A549 (cell line): ENCODE data around the gene FCMR. TPM values are rescaled to one million over a fixed set of nuclear protein-coding genes. Genes with fewer than 3 reads are reported as not detected.

Source experiments
- ATAC-seq, 2 experiments: fragments of 200-7000 bp in 1 of 2; fragments of >200 bp in 1 of 2; cut with Nextera tagmentation in 1 of 2; cut with Tn5 transposase in 1 of 2; 3 replicates each; pipeline versions ENCODE4 v1.8.0 to v1.9.1; 2018 to 2020; ENCODE audit warnings: mild to moderate bottlenecking in 1 of 2, moderate library complexity in 1 of 2
- CTCF ChIA-PET: fragments of 300-600 bp; sonication (Branson Sonifier 250); formaldehyde crosslinking; extraction: SDS; loops from one replicate; lab custom pipeline; 2021; ENCODE audit warnings: antibody characterized with exemption, inconsistent platforms; lab: Yijun Ruan, JAX
- POLR2A ChIA-PET: fragments of 350-600 bp; formaldehyde crosslinking; extraction: SDS; loops from one replicate; lab custom pipeline; 2021; ENCODE audit warnings: antibody characterized with exemption, inconsistent platforms; lab: Yijun Ruan, JAX
- DNase-seq, 2 experiments: peaks; one replicate each; pipeline versions ENCODE4 v3.0.0 to v3.0.0-alpha.2; 2011 to 2016; ENCODE audit warnings: low read depth in 1 of 2, low spot score in 1 of 2
- FAIRE-seq: peaks from 2 replicates; lab custom pipeline; 2011; peaks lifted over from hg19 to GRCh38; lab: Jason Lieb, UNC
- H3K27ac ChIP-seq, 2 experiments: fragments of >200 bp; sonication (Bioruptor Twin); formaldehyde crosslinking; 3 replicates each; pipeline ENCODE4 v1.5.1; 2016 to 2017
- H3K4me1 ChIP-seq: fragments of >200 bp; sonication (Bioruptor Twin); formaldehyde crosslinking; 3 replicates; pipeline ENCODE4 v1.6.1; 2016
- H3K4me2 ChIP-seq: fragments of >200 bp; sonication (Bioruptor Twin); formaldehyde crosslinking; 3 replicates; pipeline ENCODE4 v1.6.1; 2016
- H3K4me3 ChIP-seq: fragments of >200 bp; sonication (Bioruptor Twin); formaldehyde crosslinking; 3 replicates; pipeline ENCODE4 v1.5.1; 2016
- H3K9me3 ChIP-seq: fragments of >200 bp; sonication (Bioruptor Twin); formaldehyde crosslinking; 3 replicates; pipeline ENCODE4 v1.6.1; 2016
- CTCF ChIP-seq: fragments of >200 bp; sonication (Bioruptor Twin); formaldehyde crosslinking; IDR thresholded peaks from 3 replicates; pipeline ENCODE4 v1.5.1; 2016
- E2F6 ChIP-seq: IDR thresholded peaks from 2 replicates; pipeline ENCODE4 v1.6.1; 2012; ENCODE audit warnings: low read depth, borderline replicate concordance
- EHMT2 ChIP-seq: fragments of 200-600 bp; sonication (generic); IDR thresholded peaks from 2 replicates; pipeline ENCODE4 v1.6.1; 2016; ENCODE audit warnings: antibody characterized with exemption, low read depth, mild to moderate bottlenecking, moderate library complexity
- FOSL2 ChIP-seq, 2 experiments: fragments of 450-650 bp in 1 of 2; fragments of >200 bp in 1 of 2; sonication (Bioruptor Twin) in 1 of 2; formaldehyde crosslinking; IDR thresholded peaks; 2 replicates each; pipeline versions ENCODE4 v1.5.0 to v1.6.1; 2016 to 2020; ENCODE audit warnings: mild to moderate bottlenecking in 1 of 2, moderate library complexity in 1 of 2
- GATA3 ChIP-seq: IDR thresholded peaks from 2 replicates; pipeline ENCODE4 v1.6.1; 2012; ENCODE audit warnings: borderline replicate concordance
- HES2 ChIP-seq: fragments of >200 bp; sonication (Bioruptor Twin); formaldehyde crosslinking; IDR thresholded peaks from 2 replicates; pipeline ENCODE4 v1.6.1; 2016
- HOXB13 ChIP-seq: fragments of 250-450 bp; sonication (Bioruptor Pico); IDR thresholded peaks from 2 replicates; pipeline ENCODE4 v1.5.0; 2020; ENCODE audit warnings: low read depth, mild to moderate bottlenecking, moderate library complexity
- HOXB5 ChIP-seq: fragments of 250-450 bp; sonication (Bioruptor Pico); IDR thresholded peaks from 2 replicates; pipeline ENCODE4 v1.5.0; 2020; ENCODE audit warnings: mild to moderate bottlenecking, moderate library complexity
- JUN ChIP-seq, 2 experiments: fragments of >200 bp; sonication (Bioruptor Twin); formaldehyde crosslinking; IDR thresholded peaks; 2 replicates in 1 of 2; 3 replicates in 1 of 2; pipeline ENCODE4 v1.6.1; 2016 to 2017
- JUNB ChIP-seq: fragments of >200 bp; sonication (Bioruptor Twin); formaldehyde crosslinking; IDR thresholded peaks from 2 replicates; pipeline ENCODE4 v1.6.1; 2016
- MAFK ChIP-seq: fragments of 450-650 bp; IDR thresholded peaks from 2 replicates; pipeline ENCODE4 v1.6.1; 2014; ENCODE audit not compliant: partially characterized antibody
- MAX ChIP-seq: IDR thresholded peaks from 2 replicates; pipeline ENCODE4 v1.6.1; 2012
- NFE2L2 ChIP-seq: fragments of 150-350 bp; conservative IDR thresholded peaks from 2 replicates; pipeline ENCODE4 v1.6.1; 2014; ENCODE audit warnings: low read length
- RAD21 ChIP-seq, 2 experiments: fragments of >200 bp in 1 of 2; sonication (Bioruptor Twin) in 1 of 2; formaldehyde crosslinking in 1 of 2; IDR thresholded peaks in 1 of 2; conservative IDR thresholded peaks in 1 of 2; 2 replicates in 1 of 2; 3 replicates in 1 of 2; pipeline ENCODE4 v1.6.1; 2012 to 2018; ENCODE audit warnings: inconsistent platforms in 1 of 2
- RCOR1 ChIP-seq: fragments of 150-350 bp; IDR thresholded peaks from 2 replicates; pipeline ENCODE4 v1.6.1; 2014; ENCODE audit warnings: antibody characterized with exemption, low read length, low read depth
- SMC3 ChIP-seq: fragments of >200 bp; sonication (Bioruptor Twin); formaldehyde crosslinking; IDR thresholded peaks from 3 replicates; pipeline ENCODE4 v1.6.1; 2018; ENCODE audit warnings: inconsistent platforms
- ZNF302 ChIP-seq: fragments of 250-450 bp; sonication (Bioruptor Pico); IDR thresholded peaks from 2 replicates; pipeline ENCODE4 v1.9.0; 2021; ENCODE audit warnings: inconsistent platforms, mild to moderate bottlenecking, moderate library complexity
- ZSCAN20 ChIP-seq: fragments of 250-450 bp; sonication (Bioruptor Pico); IDR thresholded peaks from 2 replicates; pipeline ENCODE4 v1.8.0; 2022; ENCODE audit warnings: mild to moderate bottlenecking, moderate library complexity
- WGBS: methylation state at CpG from one replicate; pipeline ENCODE4 v1.1.6; 2017; ENCODE audit errors: missing lambda C conversion rate; 5-methylcytosine and 5-hydroxymethylcytosine counted together
- polyA plus RNA-seq, 4 experiments: library from polyadenylated mRNA; depleted of rRNA in 3 of 4; stranded (reverse); fragments of >200 nt; fragmentation: RNase III in 1 of 4; extraction: RNeasy Plus Mini Kit Qiagen cat#74134 plus additional on column Dnase treatment in 1 of 4; gene quantifications; 2 replicates in 3 of 4; 3 replicates in 1 of 4; pipeline ENCODE4 v1.2.3, GENCODE V29; 2011 to 2017

Gene FCMR
- polyA plus RNA-seq, 2 of the 4 experiments (the other 2 are of a cell fraction), result 0.19 to 0.93 TPM

- ChIA-PET POLR2A (no interaction called here), CTCF (interaction anchor here (0.5 to 5.1 kb wide), 15 partner anchors 11 to 592 kb away, joined by 3 to 50 read pairs (median 5); partner anchors contain the start of gene IL24)
- DNase-seq (peak; percentile 34 to 67), FAIRE-seq (no peak), ATAC-seq (peak in 1 of 2 experiments; percentile 47; a peak in 3 of 6 replicates)
- no peak overlapping the region for H3K4me3 ChIP-seq
- H3K4me2 ChIP-seq, result no peak overlapping the region
- no peak overlapping the region; a peak in 1 of 6 replicates for H3K27ac ChIP-seq
- WGBS, result 82% methylated on average over 23 of the region's 23 CpGs
- TF ChIP-seq RAD21 (conservative IDR thresholded peaks at IDR 0.05 in 1 of 2, IDR thresholded peaks at IDR 0.05 in 1 of 2), result peak; percentile 41 to 47; a peak in 3 of 5 replicates
- peak; percentile 46 for TF ChIP-seq SMC3
- TF ChIP-seq ZSCAN20 (CRISPR knock-in tag), result no peak
- peak; percentile 45 for TF ChIP-seq CTCF
- TF ChIP-seq JUN (IDR thresholded peaks at IDR 0.05), result no peak
- TF ChIP-seq, all 56 proteins: peak for 3
- Histone ChIP-seq H3K4me1 (peaks cover 23% of the 10 kb centered on the region), H3K9me3 (no peaks in the 10 kb centered on the region)
These were observed 14.3 kb downstream of the FCMR start for GRCh38 chr1:206907304-206907991.

GRCh38 chr1:206905295-206906164 lies 16.2 kb downstream of the FCMR start:
- TF ChIP-seq MAFK, result peak; percentile 23
- TF ChIP-seq ZNF302 (CRISPR knock-in tag), result peak; percentile 15; the same call in 1 of the 2 replicates
- TF ChIP-seq MAX, result peak; percentile 73; the same call in 1 of the 2 replicates
- no peak for TF ChIP-seq EHMT2
- TF ChIP-seq RCOR1, result no peak
- no peak for TF ChIP-seq HES2
- 0 out of 2 replicates have a peak, but pooled peaks have one; percentile 21 for TF ChIP-seq E2F6
- TF ChIP-seq HOXB5 (CRISPR knock-in tag), result 0 out of 2 replicates have a peak, but pooled peaks have one; percentile 50
- TF ChIP-seq NFE2L2, result 0 out of 2 replicates have a peak, but pooled peaks have one; percentile 18
- TF ChIP-seq GATA3, result peak; percentile 42; the same call in 1 of the 2 replicates
- peak; percentile 63 for TF ChIP-seq FOSL2 (IDR thresholded peaks at IDR 0.05)
- peak; percentile 84 for TF ChIP-seq FOSL2 (CRISPR knock-in tag; IDR thresholded peaks at IDR 0.05)
- 0 out of 2 replicates have a peak, but pooled peaks have one; percentile 22 for TF ChIP-seq HOXB13
- TF ChIP-seq JUNB, result peak; percentile 55; the same call in 1 of the 2 replicates
- peak; percentile 71 to 77 for DNase-seq
- H3K4me1 ChIP-seq, result peaks cover 23% of the 10 kb centered on the region
- ChIA-PET CTCF (interaction anchor here (0.8 to 5.1 kb wide), 10 partner anchors 7 to 274 kb away, joined by 3 to 50 read pairs (median 4); partner anchors contain the start of gene IL24), POLR2A (interaction anchor here (0.6 kb wide), 1 partner anchor 918 kb away, joined by 5 read pairs; no protein-coding TSS in a partner anchor)
- FAIRE-seq, result no peak
- WGBS, result 4% methylated on average over 4 of the region's 4 CpGs
- no peak overlapping the region for H3K4me3 ChIP-seq
- H3K9me3 ChIP-seq, result no peaks in the 10 kb centered on the region
- H3K27ac ChIP-seq, result peak overlapping the region; percentile 13 to 73; a peak in 5 of 6 replicates
- ATAC-seq, result peak; percentile 57 to 79
- peak overlapping the region; percentile 23; the same call in 2 of the 3 replicates for H3K4me2 ChIP-seq
